Peyer's patch (tissue), 4 donors: ENCODE results near the gene NCAPD3.

ENCODE experiments used
- CTCF ChIP-seq, 6 experiments: fragments of 450-650 bp in 4 of 6; fragments of 200-600 bp in 2 of 6; sonication (generic) in 1 of 6; IDR thresholded peaks; one replicate each; pipeline ENCODE4 v1.5.1; 2017 to 2019; ENCODE audit warnings: antibody characterized with exemption in 6 of 6, mild to moderate bottlenecking in 3 of 6, moderate library complexity in 1 of 6
- POLR2A ChIP-seq, 2 donors: fragments of 450-650 bp; IDR thresholded peaks; one replicate each; pipeline ENCODE4 v1.5.1; 2017; ENCODE audit warnings: antibody characterized with exemption in 2 of 2, mild to moderate bottlenecking in 2 of 2, moderate library complexity in 2 of 2

- TF ChIP-seq CTCF (IDR thresholded peaks at IDR 0.05) (no peak), POLR2A (IDR thresholded peaks at IDR 0.05) (no peak)
Measured at GRCh38 chr11:134254433-134255183, 30.8 kb upstream of the NCAPD3 start.
